Ascending aorta (tissue), 2 donors: Measurements from ENCODE around the gene CD163L1. TPM values are rescaled to one million over a fixed set of nuclear protein-coding genes. Genes with fewer than 3 reads are reported as not detected.
"Not testable (repeated sequence)": the region's sequence is repeated elsewhere in the genome, so short reads cannot be mapped to it uniquely, and the experiment has no call there.

Experiments
- DNase-seq, 2 donors: peaks; one replicate each; pipeline ENCODE4 v3.0.0-alpha.2; 2019; ENCODE audit warnings: low spot score in 2 of 2
- H3K27ac ChIP-seq, 2 donors: fragments of 200-600 bp; sonication (generic); one replicate each; pipeline ENCODE4 v1.5.1; 2016 to 2017; ENCODE audit warnings: mild to moderate bottlenecking in 1 of 2
- H3K27me3 ChIP-seq: fragments of 200-600 bp; sonication (generic); one replicate; pipeline ENCODE4 v1.5.1; 2017
- H3K36me3 ChIP-seq, 2 donors: fragments of 200-600 bp; sonication (generic); one replicate each; pipeline ENCODE4 v1.5.1; 2016
- H3K4me1 ChIP-seq, 2 donors: fragments of 200-600 bp; sonication (generic); one replicate each; pipeline ENCODE4 v1.5.1; 2016 to 2017; ENCODE audit warnings: mild to moderate bottlenecking in 1 of 2
- H3K4me3 ChIP-seq, 2 donors: fragments of 200-600 bp; sonication (generic); one replicate each; pipeline ENCODE4 v1.5.1; 2016 to 2017; ENCODE audit warnings: mild to moderate bottlenecking in 1 of 2
- H3K9me3 ChIP-seq, 2 donors: fragments of 200-600 bp; sonication (generic); one replicate each; pipeline ENCODE4 v1.5.1; 2016
- CTCF ChIP-seq, 3 experiments: fragments of 200-600 bp in 2 of 3; fragments of 450-650 bp in 1 of 3; sonication (generic) in 2 of 3; IDR thresholded peaks; one replicate each; pipeline ENCODE4 v1.5.1; 2016 to 2019; ENCODE audit warnings: antibody characterized with exemption in 3 of 3, mild to moderate bottlenecking in 1 of 3, moderate library complexity in 1 of 3
- intact Hi-C: fragments of 100-400 bp; cut with DNase I; formaldehyde crosslinking; loops from one replicate; pipeline ENCODE4 v1.15.1; 2023
- total RNA-seq: library from RNA; depleted of rRNA; stranded (reverse); fragments of >200 nt; gene quantifications from one replicate; pipeline ENCODE4 v1.1.0, GENCODE V29; 2016

The CD163L1 gene
- total RNA-seq, 1 donor from 2014 or later: not detected

- H3K4me3 ChIP-seq: no peak overlapping the region
- H3K36me3 ChIP-seq: no peaks in the 10 kb centered on the region
- no peak overlapping the region for H3K27ac ChIP-seq
- H3K9me3 ChIP-seq: peaks cover 6 to 8% of the 10 kb centered on the region in 2 donors
- no peak for DNase-seq
- intact Hi-C loops: no loop called here
- no peak for TF ChIP-seq CTCF (IDR thresholded peaks at IDR 0.05)
- no peaks in the 10 kb centered on the region for H3K27me3 ChIP-seq
- H3K4me1 ChIP-seq: no peaks in the 10 kb centered on the region
These were observed 94.5 kb downstream of the CD163L1 start for GRCh38 chr12:7349418-7349817.

GRCh38 chr12:7346551-7347225, 97.3 kb downstream of the CD163L1 start:
- Histone ChIP-seq H3K4me3 (no peak overlapping the region), H3K27me3 (no peaks in the 10 kb centered on the region), H3K9me3 (peaks cover 9 to 12% of the 10 kb centered on the region in 2 donors), H3K36me3 (no peaks in the 10 kb centered on the region), H3K4me1 (no peaks in the 10 kb centered on the region), H3K27ac (no peak overlapping the region)
- TF ChIP-seq CTCF (IDR thresholded peaks at IDR 0.05): no peak
- no peak for DNase-seq
- intact Hi-C loops: no loop called here

GRCh38 chr12:7344833-7345606, 98.9 kb downstream of the CD163L1 start:
- no peaks in the 10 kb centered on the region for H3K27me3 ChIP-seq
- no peak for TF ChIP-seq CTCF (IDR thresholded peaks at IDR 0.05)
- intact Hi-C loops: no loop called here
- DNase-seq: no peak
- H3K9me3 ChIP-seq: peaks cover 9 to 12% of the 10 kb centered on the region in 2 donors
- H3K36me3 ChIP-seq: no peaks in the 10 kb centered on the region
- no peak overlapping the region for H3K4me3 ChIP-seq
- no peak overlapping the region for H3K27ac ChIP-seq
- no peaks in the 10 kb centered on the region for H3K4me1 ChIP-seq

GRCh38 chr12:7339675-7340074, 104.3 kb downstream of the CD163L1 start:
- Histone ChIP-seq H3K36me3 (no peaks in the 10 kb centered on the region), H3K27me3 (no peaks in the 10 kb centered on the region), H3K4me3 (no peak overlapping the region), H3K9me3 (peaks cover 6 to 7% of the 10 kb centered on the region in 2 donors), H3K27ac (no peak overlapping the region), H3K4me1 (no peaks in the 10 kb centered on the region)
- DNase-seq: no peak
- intact Hi-C loops: no loop called here
- TF ChIP-seq CTCF (IDR thresholded peaks at IDR 0.05): no peak

- H3K36me3 ChIP-seq: not testable (repeated sequence)
These were observed 106.2 kb downstream of the CD163L1 start for GRCh38 chr12:7337790-7338189.

GRCh38 chr12:7327918-7328317, 116.0 kb downstream of the CD163L1 start:
- no peaks in the 10 kb centered on the region for H3K36me3 ChIP-seq
- H3K9me3 ChIP-seq: peaks cover 0 to 2% of the 10 kb centered on the region in 2 donors
- H3K4me3 ChIP-seq: no peak overlapping the region
- H3K27ac ChIP-seq: no peak overlapping the region
- intact Hi-C loops: no loop called here
- DNase-seq: no peak
- H3K27me3 ChIP-seq: no peaks in the 10 kb centered on the region
- H3K4me1 ChIP-seq: no peaks in the 10 kb centered on the region
- TF ChIP-seq CTCF (IDR thresholded peaks at IDR 0.05): no peak

More at GRCh38 chr12:7337790-7338189, 106.2 kb downstream of the CD163L1 start:
- H3K4me1 ChIP-seq, H3K9me3 ChIP-seq, intact Hi-C loops, DNase-seq, H3K4me3 ChIP-seq, H3K27me3 ChIP-seq, H3K27ac ChIP-seq: not testable (repeated sequence)
